ENCODE measurements around the gene STX7.

STX7 gene

DNA sequence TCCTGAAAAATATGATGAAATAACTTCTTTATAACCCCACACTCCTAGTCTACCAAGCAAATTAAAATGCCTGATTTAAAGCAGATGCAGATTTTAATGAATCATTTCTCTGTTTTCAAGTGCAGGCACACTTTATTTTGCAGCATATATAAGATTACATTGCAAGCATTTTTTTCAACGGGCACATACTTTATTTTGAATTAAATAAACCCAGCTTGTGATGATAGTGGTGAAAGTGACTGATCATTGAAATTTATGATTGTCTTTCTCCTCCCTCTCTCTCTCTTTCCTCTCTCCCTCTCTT, 99.5 kb downstream of the STX7 start:
- DNase-seq (ENCODE audit: low read depth in 2 of 2) = peak; percentile 32 to 52

DNA sequence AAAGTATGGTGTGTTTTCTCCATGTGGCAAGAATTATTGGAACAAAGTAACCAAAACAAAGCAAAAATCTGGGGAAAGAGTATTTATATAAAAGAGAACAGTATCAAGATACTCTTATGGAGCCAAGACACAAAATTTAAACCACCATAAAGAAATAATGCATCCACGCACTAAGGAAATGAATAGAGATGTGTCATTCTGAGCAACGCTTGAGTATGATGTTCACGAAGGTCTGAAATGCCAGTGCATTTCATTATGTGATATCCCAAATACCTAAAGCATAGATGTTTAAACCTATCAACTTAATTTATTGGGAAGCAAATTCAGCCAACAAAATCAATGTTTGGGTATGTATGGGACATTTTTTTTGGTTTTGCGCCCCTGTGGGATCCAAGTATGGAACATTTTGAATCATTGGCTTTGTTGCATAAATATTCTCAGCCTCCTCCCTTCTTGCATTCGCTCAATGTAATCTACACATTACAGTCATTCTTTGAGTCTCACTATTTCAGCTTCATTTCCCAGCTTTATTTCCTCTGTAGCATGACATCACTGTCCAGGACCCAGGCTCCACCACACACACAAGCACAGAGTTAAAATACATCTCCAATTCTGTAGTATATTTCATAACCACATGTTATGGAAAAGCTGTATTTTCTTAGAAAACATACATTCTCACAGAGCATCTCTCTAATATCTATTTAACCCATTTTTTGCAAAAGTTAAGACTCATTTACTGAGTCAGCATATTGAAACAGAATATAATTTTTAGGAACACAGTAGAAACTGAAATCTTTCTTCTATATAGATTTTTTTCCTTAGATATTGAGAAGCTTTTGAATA, 100.0 kb downstream of the STX7 start:
- peak; percentile 40 to 54 for DNase-seq (ENCODE audit: low read depth in 2 of 2)

DNA sequence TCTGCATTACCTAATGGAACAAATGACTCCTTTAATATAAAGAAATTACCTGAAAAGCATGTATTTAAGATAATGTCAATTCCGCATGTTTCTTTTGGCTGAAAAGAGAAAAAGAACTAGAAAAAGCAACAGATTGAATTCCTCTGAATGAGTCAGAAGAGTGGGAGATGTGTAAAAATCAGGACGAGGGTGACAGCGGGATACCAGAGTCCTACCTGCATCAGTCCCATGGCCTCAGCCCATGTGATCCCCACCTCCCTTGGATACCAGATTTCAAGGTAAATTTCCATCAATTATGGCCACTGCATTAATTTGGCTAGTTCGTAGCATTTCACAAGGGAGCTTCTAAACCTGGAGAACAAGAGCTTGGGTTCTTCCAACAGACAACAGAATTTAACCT, 101.6 kb downstream of the STX7 start:
- DNase-seq (ENCODE audit: low read depth in 2 of 2) = no peak

DNA sequence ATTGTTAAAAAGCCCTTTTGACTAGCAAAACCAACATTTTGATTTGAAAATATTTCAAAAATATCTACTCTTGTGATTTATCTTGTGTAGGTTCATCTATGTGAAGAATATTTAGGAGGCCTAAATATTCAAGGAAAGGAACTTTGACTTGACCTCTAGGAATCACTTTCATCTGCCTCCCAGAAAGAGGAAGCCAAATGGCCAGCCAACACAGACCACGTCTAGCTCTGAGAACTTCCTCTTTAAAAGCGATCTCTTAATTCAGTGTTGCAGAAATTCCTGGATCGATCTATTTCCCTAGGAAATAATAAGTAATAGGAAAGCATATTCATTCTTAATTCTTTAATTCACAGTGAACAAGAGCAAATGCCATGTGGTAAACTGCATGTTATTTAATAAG, 102.1 kb downstream of the STX7 start:
- no peak for DNase-seq (ENCODE audit: low read depth in 2 of 2)

DNA sequence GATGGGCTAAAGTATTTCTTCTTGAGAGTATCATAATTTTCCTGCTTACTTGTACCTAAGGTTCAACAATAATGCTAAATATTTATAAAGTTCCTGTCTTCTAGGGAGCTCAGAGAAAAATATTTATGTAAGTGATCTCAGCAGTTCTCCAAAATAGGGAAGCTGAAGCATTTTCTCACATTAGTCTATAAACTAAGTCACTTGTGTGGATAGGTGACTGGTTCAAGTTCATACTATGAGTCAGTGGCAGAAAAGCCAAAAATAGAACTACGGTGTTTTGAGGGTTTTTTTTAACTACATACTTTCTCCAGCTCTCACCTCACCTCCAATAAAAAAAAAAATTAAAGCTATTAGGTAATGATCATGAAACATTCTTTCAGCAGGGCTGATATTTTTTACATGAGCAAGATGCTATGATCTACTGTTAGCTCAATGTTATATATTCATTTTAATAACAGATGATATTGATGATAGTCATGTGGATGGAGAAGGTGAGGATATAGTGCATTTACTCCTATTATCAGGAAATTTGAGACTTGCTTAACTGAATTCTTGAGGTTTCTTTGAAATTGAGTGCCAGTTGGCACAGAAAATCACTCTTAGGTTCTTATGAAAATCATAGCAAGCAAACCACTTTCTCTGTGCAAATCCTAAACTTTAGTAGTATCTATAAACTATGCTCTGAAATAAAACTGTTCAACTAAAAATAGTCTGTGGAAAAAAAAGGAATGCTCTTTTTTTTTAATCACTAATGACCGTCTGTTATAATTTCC, 107.6 kb downstream of the STX7 start:
- DNase-seq (ENCODE audit: low read depth in 2 of 2) = no peak

DNA sequence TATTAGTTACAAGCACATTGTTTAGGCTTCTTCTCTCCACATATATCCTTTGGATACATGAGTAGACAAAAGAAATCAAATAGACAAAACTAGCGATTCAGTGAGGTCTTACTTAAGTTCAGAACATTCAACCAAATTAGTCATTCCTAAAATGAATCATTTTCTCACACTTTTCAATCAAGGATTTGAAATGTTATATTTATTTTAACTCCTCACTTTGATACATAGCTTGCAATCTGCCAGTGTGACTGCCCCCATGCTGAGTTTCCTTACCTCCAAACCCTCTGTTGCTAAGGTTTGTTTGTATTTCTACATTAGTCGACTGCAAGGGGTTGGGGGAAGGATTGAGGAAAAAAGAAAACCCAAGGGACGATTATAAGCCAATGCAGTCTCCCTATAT, 108.2 kb downstream of the STX7 start:
- DNase-seq (ENCODE audit: low read depth in 2 of 2) = no peak

DNA sequence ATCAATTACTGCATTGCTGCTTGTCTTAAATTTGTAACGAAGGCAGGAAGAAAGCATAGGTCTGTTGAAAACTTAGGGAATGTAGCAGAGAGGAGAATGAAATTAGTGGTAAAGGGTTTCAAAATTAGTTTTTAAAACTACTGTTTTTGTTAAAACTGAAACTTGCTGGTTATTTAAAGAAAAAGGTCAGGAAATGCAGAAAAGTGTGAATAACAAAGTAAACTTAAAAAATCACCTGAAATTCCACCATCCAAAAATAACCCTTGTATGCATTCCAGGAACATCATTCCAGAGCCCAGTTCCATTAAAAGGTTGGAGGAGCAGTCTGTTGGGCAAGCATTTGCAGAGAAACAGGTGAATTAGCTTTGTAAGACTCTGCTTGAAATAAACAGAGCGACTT, 108.6 kb downstream of the STX7 start:
- no peak for DNase-seq (ENCODE audit: low read depth in 2 of 2)

DNA sequence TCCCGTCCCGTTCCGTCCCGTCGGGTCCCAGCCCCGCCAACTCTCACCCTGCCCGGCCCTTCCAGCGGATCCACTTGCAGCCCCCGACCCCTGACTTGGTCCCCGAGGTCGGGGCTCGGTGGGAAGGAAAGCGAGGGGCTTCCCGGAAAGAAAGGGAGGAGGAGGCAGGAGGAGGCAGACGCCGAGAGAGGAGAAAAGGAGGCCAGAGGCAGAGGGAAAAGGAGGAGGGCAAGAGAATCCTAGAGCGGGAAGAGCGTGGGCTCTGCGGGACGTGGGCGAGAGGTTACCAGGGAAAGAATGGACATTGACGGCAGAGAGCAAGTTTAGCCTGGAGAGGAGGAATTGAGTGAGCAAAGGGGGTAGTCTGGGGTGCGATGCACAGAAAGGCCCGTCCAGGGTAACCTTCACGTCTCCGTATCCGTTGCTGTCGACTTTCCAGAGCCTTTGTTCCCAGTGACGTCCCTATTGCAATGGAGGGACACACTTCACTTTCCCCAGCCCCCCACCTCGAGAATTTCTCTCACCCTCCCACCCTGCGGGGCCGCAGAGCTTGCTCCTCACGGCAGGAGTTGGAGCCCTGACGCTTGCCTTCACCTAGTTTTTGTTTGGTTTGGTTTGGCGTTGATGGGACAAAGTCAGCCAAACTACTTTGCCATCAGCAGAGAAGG, 111.2 kb downstream of the STX7 start:
- no peak for DNase-seq (ENCODE audit: low read depth in 2 of 2)

DNA sequence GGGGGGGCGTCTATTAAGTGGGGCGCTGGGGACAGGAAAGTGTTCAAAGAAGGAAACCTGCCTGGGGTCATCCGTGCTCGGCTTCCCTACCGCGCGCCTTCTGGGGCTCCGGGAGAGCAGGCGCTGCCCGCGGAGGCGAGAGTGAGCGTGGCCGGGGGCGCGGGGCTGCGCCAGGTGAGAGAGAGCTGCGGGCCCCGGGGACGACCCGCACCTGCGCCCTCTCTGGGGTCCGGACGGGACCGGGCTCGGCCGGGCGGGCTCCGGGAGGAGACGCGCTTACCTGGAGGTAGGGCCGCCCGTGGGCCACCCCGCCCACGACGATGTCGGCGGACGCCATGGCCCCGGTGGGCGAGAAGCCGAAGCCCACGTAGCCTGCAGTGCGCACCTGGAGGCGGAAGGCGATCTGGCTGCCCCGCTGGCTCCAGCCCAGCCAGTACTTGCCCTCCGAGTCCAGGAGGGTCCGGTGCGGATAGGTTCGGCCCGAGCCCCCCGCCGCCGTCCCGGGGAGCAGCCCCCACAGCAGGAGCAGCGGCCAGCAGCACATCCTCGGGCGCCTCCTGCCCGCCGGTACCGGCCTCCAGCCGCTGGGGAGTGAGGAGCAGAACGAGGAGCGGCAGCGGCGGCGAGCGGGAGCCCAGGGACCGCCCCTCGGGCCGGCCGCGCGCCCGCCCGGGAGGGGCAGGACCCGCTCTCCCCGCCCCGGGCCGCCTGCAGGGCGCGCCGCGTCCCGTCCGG, 111.9 kb downstream of the STX7 start, which contains the start of gene MOXD1:
Gene MOXD1, minus strand, starts transcription at position 593 of the 735 bp plus-strand sequence. Its CDS starts 49 bp downstream, at position 544.
- no peak for DNase-seq (ENCODE audit: low read depth in 2 of 2)

DNA sequence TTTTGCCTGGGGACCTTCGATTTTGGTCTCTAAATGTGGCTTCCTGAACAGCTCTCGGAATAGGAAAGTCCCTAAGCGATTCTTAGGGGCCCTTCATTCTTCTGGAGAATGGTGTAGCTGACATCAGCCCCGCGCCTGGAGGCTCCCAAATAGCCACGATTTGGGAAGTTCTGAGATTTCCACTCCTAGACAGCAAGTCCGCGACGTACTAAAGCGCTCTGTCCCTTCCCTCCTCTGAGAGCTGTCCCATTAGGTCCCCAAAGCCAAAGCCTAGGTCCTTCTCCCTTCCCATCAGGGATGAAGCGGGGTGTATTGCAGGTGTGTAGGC, 112.4 kb downstream of the STX7 start:
- no peak for DNase-seq (ENCODE audit: low read depth in 2 of 2)

DNA sequence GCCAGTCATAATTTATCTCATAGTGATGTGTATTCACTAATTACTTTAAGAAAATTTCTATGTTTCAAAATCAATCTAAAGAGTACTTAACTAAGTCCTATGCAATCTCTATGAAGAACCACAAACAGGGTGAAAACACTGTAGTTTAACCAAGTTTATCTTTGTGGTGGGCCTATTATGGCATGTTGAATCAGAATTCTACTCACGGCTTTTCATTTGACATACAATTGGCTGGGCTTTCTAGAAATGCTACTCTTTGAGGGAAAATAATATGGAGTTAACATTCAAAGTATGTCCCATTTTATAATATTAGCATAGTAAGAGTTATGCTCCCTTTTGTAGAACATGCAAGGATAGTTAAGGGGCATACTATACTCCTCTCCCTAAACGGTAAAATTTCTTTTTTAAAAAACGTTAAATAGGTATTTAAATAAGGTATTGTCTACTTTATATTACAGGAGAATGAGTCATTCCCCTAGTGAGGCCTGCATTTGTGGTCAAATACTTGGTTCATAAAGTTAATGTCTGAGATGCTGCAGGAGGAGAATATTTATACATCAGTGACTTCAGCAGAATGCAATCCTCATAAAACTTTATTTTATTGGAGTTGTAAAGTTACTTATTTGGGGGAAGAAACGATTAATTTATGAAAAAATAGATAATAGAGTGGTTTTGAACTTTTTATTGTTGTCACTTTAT, 113.4 kb downstream of the STX7 start:
- DNase-seq (ENCODE audit: low read depth in 2 of 2) = no peak
